HEK293 (cell line): ENCODE data around the gene GRK5.

Source experiments
- CTCF ChIA-PET: fragments of 350-600 bp; formaldehyde crosslinking; extraction: SDS; loops from one replicate; lab custom pipeline; 2021; ENCODE audit warnings: antibody characterized with exemption; lab: Yijun Ruan, JAX
- POLR2A ChIA-PET: fragments of 300-600 bp; formaldehyde crosslinking; extraction: SDS; loops from one replicate; lab custom pipeline; 2020; ENCODE audit warnings: antibody characterized with exemption, inconsistent platforms; lab: Yijun Ruan, JAX
- H3K27ac ChIP-seq: fragments of 200-500 bp; sonication (Bioruptor generic); 2 replicates; pipeline ENCODE4 v1.5.1; 2014; ENCODE audit warnings: low read depth, low read length, control low read depth, inconsistent platforms; ENCODE audit errors: extremely low read depth
- H3K36me3 ChIP-seq, 2 experiments: fragments of 200-500 bp in 1 of 2; sonication (Bioruptor generic) in 1 of 2; 1 replicate in 1 of 2; 2 replicates in 1 of 2; pipeline ENCODE4 v1.5.1; 2014 to 2017; ENCODE audit warnings: inconsistent platforms in 2 of 2, low read length in 2 of 2; ENCODE audit not compliant: control insufficient read depth in 2 of 2, insufficient read depth in 1 of 2
- H3K4me1 ChIP-seq: fragments of 200-500 bp; sonication (Bioruptor generic); 2 replicates; pipeline ENCODE4 v1.5.1; 2014; ENCODE audit warnings: mild to moderate bottlenecking, low read length, inconsistent platforms; ENCODE audit not compliant: control insufficient read depth, insufficient read depth
- H3K4me3 ChIP-seq: 2 replicates; pipeline ENCODE4 v1.5.1; 2011; ENCODE audit warnings: low read depth, mild to moderate bottlenecking, control low read depth, low read length, moderate library complexity
- H3K9me3 ChIP-seq: fragments of 200-500 bp; sonication (Bioruptor generic); 2 replicates; pipeline ENCODE4 v1.5.1; 2014; ENCODE audit warnings: low read depth, low read length, inconsistent platforms; ENCODE audit not compliant: control insufficient read depth, insufficient read depth
- TRIM28 ChIP-seq: IDR thresholded peaks from 2 replicates; pipeline ENCODE4 v1.6.1; 2011; ENCODE audit warnings: low read length, control low read depth, borderline replicate concordance
- ZEB2 ChIP-seq: fragments of 450-650 bp; formaldehyde crosslinking; IDR thresholded peaks from 2 replicates; pipeline ENCODE4 v1.5.1; 2016; ENCODE audit warnings: missing biosample characterization, missing genetic modification characterization
- ZNF146 ChIP-seq: fragments of 450-650 bp; formaldehyde crosslinking; IDR thresholded peaks from 2 replicates; pipeline ENCODE4 v1.5.1; 2016; ENCODE audit warnings: missing biosample characterization, missing genetic modification characterization
- ZNF155 ChIP-seq: fragments of 450-650 bp; formaldehyde crosslinking; IDR thresholded peaks from 2 replicates; pipeline ENCODE4 v1.5.1; 2016; ENCODE audit warnings: missing biosample characterization, missing genetic modification characterization
- ZNF214 ChIP-seq: fragments of 450-650 bp; formaldehyde crosslinking; IDR thresholded peaks from 2 replicates; pipeline ENCODE4 v1.5.1; 2017; ENCODE audit warnings: missing biosample characterization, mild to moderate bottlenecking, missing genetic modification characterization, borderline replicate concordance
- ZNF221 ChIP-seq: fragments of 450-650 bp; formaldehyde crosslinking; IDR thresholded peaks from 2 replicates; pipeline ENCODE4 v1.5.1; 2017; ENCODE audit warnings: missing biosample characterization, missing genetic modification characterization, borderline replicate concordance
- ZNF266 ChIP-seq: fragments of 450-650 bp; formaldehyde crosslinking; IDR thresholded peaks from 2 replicates; pipeline ENCODE4 v1.5.1; 2016; ENCODE audit warnings: missing biosample characterization, missing genetic modification characterization, low read depth
- ZNF354C ChIP-seq: fragments of 450-650 bp; formaldehyde crosslinking; IDR thresholded peaks from 2 replicates; pipeline ENCODE4 v1.5.1; 2016; ENCODE audit warnings: missing biosample characterization, missing genetic modification characterization, low read depth, borderline replicate concordance
- ZNF391 ChIP-seq: fragments of 450-650 bp; formaldehyde crosslinking; IDR thresholded peaks from 2 replicates; pipeline ENCODE4 v1.5.1; 2016; ENCODE audit warnings: low read depth, missing biosample characterization, missing genetic modification characterization, borderline replicate concordance
- ZNF404 ChIP-seq: fragments of 450-650 bp; formaldehyde crosslinking; IDR thresholded peaks from 2 replicates; pipeline ENCODE4 v1.5.1; 2017; ENCODE audit warnings: missing biosample characterization, missing genetic modification characterization
- ZNF426 ChIP-seq: fragments of 450-650 bp; formaldehyde crosslinking; IDR thresholded peaks from 2 replicates; pipeline ENCODE4 v1.5.1; 2017; ENCODE audit warnings: missing biosample characterization, missing genetic modification characterization, mild to moderate bottlenecking, inconsistent platforms, moderate library complexity
- ZNF433 ChIP-seq: fragments of 450-650 bp; formaldehyde crosslinking; IDR thresholded peaks from 2 replicates; pipeline ENCODE4 v1.5.1; 2016; ENCODE audit warnings: missing biosample characterization, missing genetic modification characterization, low read depth
- ZNF514 ChIP-seq: fragments of 450-650 bp; formaldehyde crosslinking; IDR thresholded peaks from 2 replicates; pipeline ENCODE4 v1.5.1; 2016; ENCODE audit warnings: missing biosample characterization, missing genetic modification characterization
- ZNF548 ChIP-seq: fragments of 450-650 bp; formaldehyde crosslinking; IDR thresholded peaks from 2 replicates; pipeline ENCODE4 v1.5.1; 2016; ENCODE audit warnings: missing biosample characterization, missing genetic modification characterization
- ZNF600 ChIP-seq: fragments of 450-650 bp; formaldehyde crosslinking; IDR thresholded peaks from 2 replicates; pipeline ENCODE4 v1.5.1; 2016; ENCODE audit warnings: missing biosample characterization, missing genetic modification characterization
- ZNF792 ChIP-seq: fragments of 450-650 bp; formaldehyde crosslinking; IDR thresholded peaks from 2 replicates; pipeline ENCODE4 v1.5.1; 2016; ENCODE audit warnings: missing biosample characterization, missing genetic modification characterization
- TF ChIP-seq, protein P1 (sequence below): fragments of 450-650 bp; formaldehyde crosslinking; IDR thresholded peaks from 2 replicates; pipeline ENCODE4 v1.5.1; 2016; ENCODE audit warnings: missing biosample characterization, missing genetic modification characterization
- TF ChIP-seq, protein P2 (sequence below): fragments of 450-650 bp; formaldehyde crosslinking; conservative IDR thresholded peaks from 2 replicates; pipeline ENCODE4 v1.5.1; 2016; ENCODE audit warnings: low read depth, missing biosample characterization, missing genetic modification characterization

GRK5 gene

GRCh38 chr10:119498889-119499676 is 291.7 kb downstream of the GRK5 start:
- H3K9me3 ChIP-seq: no peaks in the 10 kb centered on the region
- peaks cover 5% of the 10 kb centered on the region for H3K4me1 ChIP-seq
- H3K36me3 ChIP-seq: peaks cover 0 to 12% of the 10 kb centered on the region in 2 experiments; a peak in 1 of 3 replicates
- no peak overlapping the region for H3K27ac ChIP-seq
- H3K4me3 ChIP-seq: no peak overlapping the region
- TF ChIP-seq ZNF146 (tag by site-specific recombination) (no peak), ZNF792 (tag by site-specific recombination) (no peak), ZNF155 (no peak), ZNF433 (tag by site-specific recombination) (no peak), TRIM28 (no peak), ZNF514 (tag by site-specific recombination) (no peak), ZNF354C (tag by site-specific recombination) (no peak), ZNF391 (no peak), ZNF404 (no peak), ZEB2 (no peak), ZNF266 (tag by site-specific recombination) (no peak)
- TF ChIP-seq, protein P1, sequence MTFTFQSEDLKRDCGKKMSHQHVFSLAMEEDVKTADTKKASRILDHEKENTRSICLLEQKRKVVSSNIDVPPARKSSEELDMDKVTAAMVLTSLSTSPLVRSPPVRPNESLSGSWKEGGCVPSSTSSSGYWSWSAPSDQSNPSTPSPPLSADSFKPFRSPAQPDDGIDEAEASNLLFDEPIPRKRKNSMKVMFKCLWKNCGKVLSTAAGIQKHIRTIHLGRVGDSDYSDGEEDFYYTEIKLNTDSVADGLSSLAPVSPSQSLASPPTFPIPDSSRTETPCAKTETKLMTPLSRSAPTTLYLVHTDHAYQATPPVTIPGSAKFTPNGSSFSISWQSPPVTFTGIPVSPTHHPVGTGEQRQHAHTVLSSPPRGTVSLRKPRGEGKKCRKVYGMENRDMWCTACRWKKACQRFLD (tag by site-specific recombination): no peak
- CTCF ChIA-PET: interaction anchor here (0.8 kb wide), 1 partner anchor 17 kb away, joined by 3 read pairs; no protein-coding TSS in a partner anchor
- POLR2A ChIA-PET: no interaction called here

DNA sequence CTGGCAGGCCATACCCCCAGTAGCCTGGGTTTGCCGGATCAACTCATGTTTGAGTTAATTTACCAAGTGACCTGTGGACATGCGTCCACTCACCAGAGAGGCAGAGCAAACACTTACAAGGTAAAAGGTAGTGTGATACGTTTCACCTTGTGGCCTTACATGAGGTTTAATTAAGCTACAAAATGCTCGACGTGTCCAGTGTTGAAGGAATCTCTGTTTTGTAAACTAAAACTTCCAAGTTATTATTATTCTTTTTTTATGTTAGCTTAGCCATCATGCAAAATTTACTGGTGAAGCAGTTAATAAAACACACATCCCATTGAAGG is 292.3 kb downstream of the GRK5 start:
- Histone ChIP-seq H3K36me3 (peaks cover 0 to 12% of the 10 kb centered on the region in 2 experiments; a peak in 1 of 3 replicates), H3K4me1 (peaks cover 4% of the 10 kb centered on the region)
- TF ChIP-seq ZNF221 (tag by site-specific recombination): no peak
- TF ChIP-seq ZNF146 (tag by site-specific recombination): no peak
- TF ChIP-seq, protein P2, sequence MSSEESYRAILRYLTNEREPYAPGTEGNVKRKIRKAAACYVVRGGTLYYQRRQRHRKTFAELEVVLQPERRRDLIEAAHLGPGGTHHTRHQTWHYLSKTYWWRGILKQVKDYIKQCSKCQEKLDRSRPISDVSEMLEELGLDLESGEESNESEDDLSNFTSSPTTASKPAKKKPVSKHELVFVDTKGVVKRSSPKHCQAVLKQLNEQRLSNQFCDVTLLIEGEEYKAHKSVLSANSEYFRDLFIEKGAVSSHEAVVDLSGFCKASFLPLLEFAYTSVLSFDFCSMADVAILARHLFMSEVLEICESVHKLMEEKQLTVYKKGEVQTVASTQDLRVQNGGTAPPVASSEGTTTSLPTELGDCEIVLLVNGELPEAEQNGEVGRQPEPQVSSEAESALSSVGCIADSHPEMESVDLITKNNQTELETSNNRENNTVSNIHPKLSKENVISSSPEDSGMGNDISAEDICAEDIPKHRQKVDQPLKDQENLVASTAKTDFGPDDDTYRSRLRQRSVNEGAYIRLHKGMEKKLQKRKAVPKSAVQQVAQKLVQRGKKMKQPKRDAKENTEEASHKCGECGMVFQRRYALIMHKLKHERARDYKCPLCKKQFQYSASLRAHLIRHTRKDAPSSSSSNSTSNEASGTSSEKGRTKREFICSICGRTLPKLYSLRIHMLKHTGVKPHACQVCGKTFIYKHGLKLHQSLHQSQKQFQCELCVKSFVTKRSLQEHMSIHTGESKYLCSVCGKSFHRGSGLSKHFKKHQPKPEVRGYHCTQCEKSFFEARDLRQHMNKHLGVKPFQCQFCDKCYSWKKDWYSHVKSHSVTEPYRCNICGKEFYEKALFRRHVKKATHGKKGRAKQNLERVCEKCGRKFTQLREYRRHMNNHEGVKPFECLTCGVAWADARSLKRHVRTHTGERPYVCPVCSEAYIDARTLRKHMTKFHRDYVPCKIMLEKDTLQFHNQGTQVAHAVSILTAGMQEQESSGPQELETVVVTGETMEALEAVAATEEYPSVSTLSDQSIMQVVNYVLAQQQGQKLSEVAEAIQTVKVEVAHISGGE: no peak
- TF ChIP-seq ZNF214 (tag by site-specific recombination): no peak
- TF ChIP-seq ZNF600 (tag by site-specific recombination): no peak
- no peak for TF ChIP-seq ZNF548 (tag by site-specific recombination)
- no peak for TF ChIP-seq ZNF426 (tag by site-specific recombination)
- TF ChIP-seq, all 188 proteins: peak for 0
- Histone ChIP-seq H3K9me3 (no peaks in the 10 kb centered on the region), H3K27ac (no peak overlapping the region), H3K4me3 (no peak overlapping the region)
- ChIA-PET POLR2A (no interaction called here), CTCF (interaction anchor here (0.8 kb wide), 2 partner anchors 9 to 16 kb away, joined by 3 read pairs; no protein-coding TSS in a partner anchor)
